NT2/D1 (cell line): ENCODE measurements around the gene GABRA4.

Experiments
- SUZ12 ChIP-seq: IDR thresholded peaks from 2 replicates; pipeline ENCODE4 v1.6.1; 2011; ENCODE audit not compliant: insufficient read length, insufficient read depth; ENCODE audit errors: extremely low read depth
- YY1 ChIP-seq: IDR thresholded peaks from 2 replicates; pipeline ENCODE4 v1.6.1; 2011; ENCODE audit not compliant: insufficient read length, insufficient read depth
- ZNF274 ChIP-seq: IDR thresholded peaks from 2 replicates; pipeline ENCODE4 v1.6.1; 2011; ENCODE audit warnings: mild to moderate bottlenecking, low read depth, low read length

DNA sequence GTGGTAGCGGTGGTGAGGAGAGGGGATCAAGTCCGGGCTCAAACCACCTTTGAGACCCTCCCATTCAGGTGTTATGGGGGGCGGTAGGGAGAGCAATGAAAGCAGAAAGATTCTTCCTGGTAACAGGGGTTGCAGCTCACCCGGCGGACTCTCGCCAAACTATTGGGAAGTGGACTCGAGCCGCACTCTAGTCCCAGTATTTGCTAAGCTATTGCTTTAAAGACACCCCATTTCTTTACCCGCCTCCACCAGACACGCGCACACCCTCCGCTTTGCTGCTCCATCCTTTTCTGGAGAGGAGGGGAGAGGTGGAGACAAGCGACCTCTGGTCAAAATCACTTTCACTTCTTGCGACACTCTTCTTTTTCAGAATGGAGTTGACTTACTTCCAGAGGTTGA is 625 bp upstream of the GABRA4 start:
- TF ChIP-seq ZNF274 (no peak), YY1 (no peak), SUZ12 (peak; percentile 17)
